Measurements from ENCODE around the gene NT5C1B. TPM values are rescaled to one million over a fixed set of nuclear protein-coding genes. Genes with fewer than 3 reads are reported as not detected.

The NT5C1B gene
- total RNA-seq, 4 donors from 2014 or later: not detected

DNA sequence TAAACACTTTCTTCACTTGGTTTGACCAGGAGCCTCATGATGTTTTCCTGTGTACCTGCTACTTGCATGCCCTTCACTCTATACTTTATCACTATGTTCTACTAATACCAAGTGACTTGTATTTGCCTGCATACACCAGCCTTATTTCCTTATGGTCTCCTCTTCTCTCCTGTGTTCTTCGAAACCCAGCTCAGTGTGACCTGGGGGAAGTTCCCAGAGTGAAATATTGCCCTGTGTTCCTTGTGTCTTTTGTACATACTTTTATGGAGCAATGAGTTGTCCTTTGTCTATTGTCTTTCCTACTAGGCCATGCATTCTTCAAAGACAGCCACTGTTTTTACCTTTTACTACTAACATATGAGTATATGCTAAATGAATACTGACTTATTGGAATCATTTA is 567 bp downstream of the NT5C1B start:
- TF ChIP-seq, protein P1, sequence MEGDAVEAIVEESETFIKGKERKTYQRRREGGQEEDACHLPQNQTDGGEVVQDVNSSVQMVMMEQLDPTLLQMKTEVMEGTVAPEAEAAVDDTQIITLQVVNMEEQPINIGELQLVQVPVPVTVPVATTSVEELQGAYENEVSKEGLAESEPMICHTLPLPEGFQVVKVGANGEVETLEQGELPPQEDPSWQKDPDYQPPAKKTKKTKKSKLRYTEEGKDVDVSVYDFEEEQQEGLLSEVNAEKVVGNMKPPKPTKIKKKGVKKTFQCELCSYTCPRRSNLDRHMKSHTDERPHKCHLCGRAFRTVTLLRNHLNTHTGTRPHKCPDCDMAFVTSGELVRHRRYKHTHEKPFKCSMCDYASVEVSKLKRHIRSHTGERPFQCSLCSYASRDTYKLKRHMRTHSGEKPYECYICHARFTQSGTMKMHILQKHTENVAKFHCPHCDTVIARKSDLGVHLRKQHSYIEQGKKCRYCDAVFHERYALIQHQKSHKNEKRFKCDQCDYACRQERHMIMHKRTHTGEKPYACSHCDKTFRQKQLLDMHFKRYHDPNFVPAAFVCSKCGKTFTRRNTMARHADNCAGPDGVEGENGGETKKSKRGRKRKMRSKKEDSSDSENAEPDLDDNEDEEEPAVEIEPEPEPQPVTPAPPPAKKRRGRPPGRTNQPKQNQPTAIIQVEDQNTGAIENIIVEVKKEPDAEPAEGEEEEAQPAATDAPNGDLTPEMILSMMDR (IDR thresholded peaks at IDR 0.05; ENCODE audit: low read depth): no peak

DNA sequence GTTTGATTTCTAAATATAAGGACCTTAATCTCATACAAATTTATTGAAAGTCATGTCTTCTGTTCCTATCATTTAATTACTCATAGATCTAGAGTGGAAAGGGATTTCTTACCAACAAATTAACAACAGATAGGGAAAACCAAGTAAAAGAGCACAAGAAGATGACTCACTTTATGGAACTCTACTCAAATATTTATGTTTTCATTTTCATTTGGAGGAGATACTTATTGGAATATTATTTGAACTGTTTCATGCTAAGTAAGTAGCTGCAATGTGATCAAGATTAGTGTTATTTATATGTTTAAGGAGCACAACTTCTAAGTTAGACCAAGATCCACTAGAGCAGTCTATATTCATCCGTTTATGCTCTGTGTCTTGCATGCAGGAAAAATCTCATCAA is 1.3 kb downstream of the NT5C1B start:
- TF ChIP-seq, protein P1 (IDR thresholded peaks at IDR 0.05; ENCODE audit: low read depth): no peak

DNA sequence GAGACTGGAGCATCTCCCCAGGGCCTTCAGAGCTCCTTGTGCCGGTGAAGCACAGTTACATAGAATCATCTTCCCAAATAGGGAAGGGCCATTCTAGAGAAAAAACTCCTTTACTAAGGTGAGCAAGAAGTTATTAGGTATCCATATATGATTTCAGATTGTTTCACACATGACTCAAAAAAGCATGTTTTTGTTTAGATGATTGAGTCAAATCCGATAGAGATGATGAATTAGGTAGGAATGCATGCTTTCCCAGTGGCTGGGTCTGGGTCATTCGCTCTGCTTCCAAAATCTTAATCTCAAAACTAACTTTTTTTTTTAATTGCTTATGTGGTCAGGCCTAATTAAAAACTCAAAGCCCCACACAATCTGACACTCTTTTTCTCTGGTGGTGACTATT is 3.8 kb downstream of the NT5C1B start:
- TF ChIP-seq, protein P1 (IDR thresholded peaks at IDR 0.05; ENCODE audit: low read depth): no peak

DNA sequence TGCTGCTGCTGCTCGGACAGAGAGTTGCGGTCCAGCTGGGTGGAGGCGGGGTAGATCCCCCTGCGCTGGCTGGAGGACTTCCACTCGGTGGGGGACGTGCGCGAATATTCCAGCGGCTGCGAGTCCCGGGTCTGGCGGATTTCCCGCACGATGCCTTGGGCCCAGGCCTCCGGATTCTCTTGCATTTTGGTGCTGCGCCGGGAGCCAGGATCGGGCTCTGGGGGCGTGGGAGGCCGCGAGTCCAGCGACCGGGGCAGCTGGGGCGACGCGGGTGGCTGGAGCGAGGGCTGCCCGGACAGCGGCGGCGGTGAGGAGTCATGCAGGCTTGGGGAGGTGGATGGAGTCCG is 4.8 kb downstream of the NT5C1B start:
- TF ChIP-seq, protein P1 (IDR thresholded peaks at IDR 0.05; ENCODE audit: low read depth): no peak

DNA sequence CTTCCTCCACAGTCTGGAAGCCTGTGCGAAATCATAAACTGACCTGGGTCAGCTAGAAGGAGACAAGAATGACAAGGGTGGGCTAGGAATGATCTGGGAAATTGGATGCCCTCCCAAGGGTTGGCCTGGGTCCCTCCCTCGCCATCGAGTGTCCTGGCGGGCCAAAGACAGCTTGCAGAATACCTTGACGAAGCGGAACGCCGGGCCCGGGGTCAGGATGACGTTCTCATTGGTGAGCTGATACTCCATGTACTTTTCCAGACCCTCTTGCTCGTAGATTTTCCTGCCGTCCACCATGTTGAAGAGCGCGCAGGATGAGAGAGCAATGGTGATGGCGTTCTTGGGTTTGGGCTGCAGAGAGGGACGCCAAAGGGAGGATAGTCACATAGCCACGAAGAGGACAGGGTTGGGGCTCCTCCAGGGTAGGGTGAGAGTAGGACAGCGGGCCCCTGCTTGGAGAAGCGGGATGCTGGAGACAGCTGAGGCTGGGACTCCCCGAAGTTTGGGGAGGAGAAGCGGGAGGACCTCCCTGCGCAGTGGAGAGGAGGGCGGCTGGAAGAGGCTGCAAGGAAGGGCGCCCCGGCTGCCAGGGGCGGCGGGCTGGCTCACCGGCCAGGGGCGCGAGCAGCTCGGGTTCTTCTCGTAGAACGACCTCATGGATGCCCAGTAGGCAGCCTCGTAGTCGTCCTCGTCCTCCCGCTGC is 5.3 kb downstream of the NT5C1B start:
- TF ChIP-seq, protein P1 (IDR thresholded peaks at IDR 0.05; ENCODE audit: low read depth): no peak

DNA sequence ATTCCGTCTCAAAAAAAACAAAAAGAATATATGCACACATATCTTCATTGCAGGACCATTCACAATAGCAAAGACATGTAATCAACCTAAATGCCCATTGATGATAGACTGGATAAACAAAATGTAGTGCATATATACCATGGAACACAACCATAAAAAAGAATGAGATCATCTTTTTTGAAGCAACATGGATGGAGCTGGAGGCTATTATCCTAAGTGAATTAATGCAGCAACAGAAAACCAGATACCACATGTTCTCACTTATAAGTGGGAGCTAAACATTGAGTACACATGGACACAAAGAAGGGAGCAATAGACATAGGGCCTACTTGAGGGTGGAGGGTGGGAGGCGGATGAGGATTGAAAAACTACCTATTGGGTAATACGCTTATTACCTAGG is 8.8 kb downstream of the NT5C1B start:
- TF ChIP-seq, protein P1 (IDR thresholded peaks at IDR 0.05; ENCODE audit: low read depth): no peak

DNA sequence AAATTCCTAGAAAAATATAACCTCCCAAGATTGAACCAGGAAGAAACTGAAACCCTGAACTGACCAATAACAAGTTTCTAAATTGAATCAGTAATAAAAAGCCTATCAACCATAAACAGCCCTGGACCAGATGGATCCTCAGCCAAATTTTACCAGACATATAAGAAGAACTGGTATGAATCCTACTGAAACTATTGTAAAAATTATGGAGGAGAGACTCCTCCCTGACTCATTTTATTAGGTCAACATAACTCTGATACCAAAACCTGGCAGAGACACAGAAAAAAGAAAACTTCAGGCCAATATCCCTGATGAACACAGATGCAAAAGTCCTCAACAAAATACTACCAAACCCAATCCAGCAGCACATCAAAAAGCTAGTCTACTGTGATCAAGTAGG is 11.3 kb downstream of the NT5C1B start:
- TF ChIP-seq, protein P1 (IDR thresholded peaks at IDR 0.05; ENCODE audit: low read depth): no peak

Measured in subcutaneous adipose tissue (tissue), 4 donors.